Left forelimb (tissue), 1 donor: ENCODE results near the gene OR5M3.

Experiments
- DNase-seq: peaks from one replicate; pipeline ENCODE4 v3.0.0-alpha.2; 2018; ENCODE audit warnings: low spot score

Gene OR5M3

GRCh38 chr11:56473252-56473651, at the start of gene OR5M3:
Gene OR5M3, minus strand, starts transcription at chr11:56473352. Its CDS starts 2,855 bp downstream, at chr11:56470497.
- DNase-seq: no peak

GRCh38 chr11:56522008-56522407, 48.9 kb upstream of the OR5M3 start:
- DNase-seq: no peak

GRCh38 chr11:56513280-56513679, 40.1 kb upstream of the OR5M3 start:
- DNase-seq: no peak

GRCh38 chr11:56509439-56509838, 36.3 kb upstream of the OR5M3 start:
- no peak for DNase-seq

- no peak for DNase-seq
Observed at GRCh38 chr11:56497010-56497409, 23.9 kb upstream of the OR5M3 start.

- DNase-seq: no peak
Observed at GRCh38 chr11:56495117-56495516, 22.0 kb upstream of the OR5M3 start.

- DNase-seq: no peak
Observed at GRCh38 chr11:56491270-56491669, 18.1 kb upstream of the OR5M3 start, which contains the start of gene OR5M8. Gene OR5M8, minus strand, starts transcription at chr11:56491370. Its CDS starts 0 bp downstream, at chr11:56491370.

- DNase-seq: no peak
Observed at GRCh38 chr11:56486801-56487200, 13.6 kb upstream of the OR5M3 start.

GRCh38 chr11:56474729-56475235, 1.6 kb upstream of the OR5M3 start:
- no peak for DNase-seq

- no peak for DNase-seq
Observed at GRCh38 chr11:56457076-56457475, 16.1 kb downstream of the OR5M3 start.

GRCh38 chr11:56453521-56453920, 19.6 kb downstream of the OR5M3 start:
- no peak for DNase-seq
